ENCODE measurements around the gene FOXA3. TPM values are rescaled to one million over a fixed set of nuclear protein-coding genes. Genes with fewer than 3 reads are reported as not detected.
"Not testable (repeated sequence)": the region's sequence is repeated elsewhere in the genome, so short reads cannot be mapped to it uniquely, and the experiment has no call there.

FOXA3 gene
- total RNA-seq, 6 experiments from 2014 or later = 18.2 to 36.1 (median 25.3) TPM

DNA sequence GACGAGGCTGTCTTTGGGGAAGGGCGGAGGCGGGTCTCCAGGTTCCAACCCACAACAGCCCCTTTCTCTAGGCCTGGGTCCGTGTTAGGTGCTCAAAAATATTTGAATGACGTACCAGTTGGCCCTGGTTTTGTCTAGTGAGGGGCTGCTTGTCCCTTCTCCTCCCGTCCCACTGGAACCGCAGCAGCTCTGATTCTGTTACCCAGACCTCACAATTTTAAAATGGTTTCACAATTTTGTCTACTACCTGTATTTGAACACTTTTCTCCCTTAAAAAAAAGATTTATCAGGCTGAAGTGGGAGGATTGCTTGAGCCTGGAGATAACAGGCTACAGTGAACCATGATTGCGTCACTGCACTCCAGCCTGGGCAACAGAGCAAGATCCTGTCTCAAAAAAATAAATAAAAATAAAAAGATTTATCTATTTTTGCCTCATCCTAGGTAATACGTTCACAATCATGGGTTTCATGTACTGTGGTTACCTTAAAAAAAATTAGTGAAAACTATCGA lies 23.1 kb downstream of the FOXA3 start:
- H3K27me3 ChIP-seq = no peaks in the 10 kb centered on the region
- ATAC-seq = no peak
- no peaks in the 10 kb centered on the region for H3K36me3 ChIP-seq
- peak overlapping the region; percentile 78 to 86 (median 84) for H3K27ac ChIP-seq
- DNase-seq = no peak
- H3K9me3 ChIP-seq = no peaks in the 10 kb centered on the region
- peaks cover 0 to 26% (median 10%) of the 10 kb centered on the region in 4 donors for H3K4me1 ChIP-seq
- H3K4me3 ChIP-seq = peak overlapping the region; percentile 69 to 83 (median 80)
- intact Hi-C loops (cut with DNase I) = loop anchor here in 1 of 2 donors (10.0 kb wide), 1 partner anchor 72 kb away; the partner anchor contains the start of gene RSPH6A
- TF ChIP-seq, protein P1, sequence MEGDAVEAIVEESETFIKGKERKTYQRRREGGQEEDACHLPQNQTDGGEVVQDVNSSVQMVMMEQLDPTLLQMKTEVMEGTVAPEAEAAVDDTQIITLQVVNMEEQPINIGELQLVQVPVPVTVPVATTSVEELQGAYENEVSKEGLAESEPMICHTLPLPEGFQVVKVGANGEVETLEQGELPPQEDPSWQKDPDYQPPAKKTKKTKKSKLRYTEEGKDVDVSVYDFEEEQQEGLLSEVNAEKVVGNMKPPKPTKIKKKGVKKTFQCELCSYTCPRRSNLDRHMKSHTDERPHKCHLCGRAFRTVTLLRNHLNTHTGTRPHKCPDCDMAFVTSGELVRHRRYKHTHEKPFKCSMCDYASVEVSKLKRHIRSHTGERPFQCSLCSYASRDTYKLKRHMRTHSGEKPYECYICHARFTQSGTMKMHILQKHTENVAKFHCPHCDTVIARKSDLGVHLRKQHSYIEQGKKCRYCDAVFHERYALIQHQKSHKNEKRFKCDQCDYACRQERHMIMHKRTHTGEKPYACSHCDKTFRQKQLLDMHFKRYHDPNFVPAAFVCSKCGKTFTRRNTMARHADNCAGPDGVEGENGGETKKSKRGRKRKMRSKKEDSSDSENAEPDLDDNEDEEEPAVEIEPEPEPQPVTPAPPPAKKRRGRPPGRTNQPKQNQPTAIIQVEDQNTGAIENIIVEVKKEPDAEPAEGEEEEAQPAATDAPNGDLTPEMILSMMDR (IDR thresholded peaks at IDR 0.05) = no peak
- TF ChIP-seq POLR2A (IDR thresholded peaks at IDR 0.05) = no peak
- WGBS (ENCODE audit: insufficient coverage, low coverage, low lambda C conversion rate, missing lambda C conversion rate) = 30% methylated on average over 10 of the region's 10 CpGs

DNA sequence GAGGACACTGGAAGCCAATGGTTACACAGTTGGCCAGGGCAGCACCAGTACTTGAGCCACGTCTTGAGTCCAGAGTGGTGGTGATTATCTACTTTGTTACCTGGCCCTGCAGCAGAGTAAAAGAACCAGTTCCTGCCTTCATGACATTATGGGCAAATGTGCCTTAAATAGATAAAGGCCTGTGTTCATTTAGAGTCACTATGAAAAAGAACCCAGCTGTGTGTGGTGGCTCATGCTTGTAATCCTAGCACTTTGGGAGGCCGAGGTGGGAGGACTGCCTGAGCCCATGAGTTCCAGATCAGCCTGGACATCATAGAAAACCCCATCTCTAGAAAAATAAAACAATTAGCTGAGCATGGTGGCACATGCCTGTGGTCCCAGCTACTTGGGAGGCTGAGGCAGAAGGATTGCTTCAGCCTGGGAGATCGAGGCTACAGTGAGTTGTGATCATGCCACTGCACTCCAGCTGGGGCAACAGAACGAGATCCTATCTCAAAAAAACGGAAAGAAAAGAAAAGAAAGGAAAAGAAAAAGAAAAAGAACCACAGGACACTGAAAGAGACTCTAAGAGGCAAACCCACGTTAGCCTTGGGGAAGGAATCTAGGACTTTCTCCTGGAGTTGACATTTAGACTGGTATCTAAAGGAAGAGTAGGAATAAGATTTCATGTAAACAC lies 25.2 kb downstream of the FOXA3 start:
- ATAC-seq = no peak

DNA sequence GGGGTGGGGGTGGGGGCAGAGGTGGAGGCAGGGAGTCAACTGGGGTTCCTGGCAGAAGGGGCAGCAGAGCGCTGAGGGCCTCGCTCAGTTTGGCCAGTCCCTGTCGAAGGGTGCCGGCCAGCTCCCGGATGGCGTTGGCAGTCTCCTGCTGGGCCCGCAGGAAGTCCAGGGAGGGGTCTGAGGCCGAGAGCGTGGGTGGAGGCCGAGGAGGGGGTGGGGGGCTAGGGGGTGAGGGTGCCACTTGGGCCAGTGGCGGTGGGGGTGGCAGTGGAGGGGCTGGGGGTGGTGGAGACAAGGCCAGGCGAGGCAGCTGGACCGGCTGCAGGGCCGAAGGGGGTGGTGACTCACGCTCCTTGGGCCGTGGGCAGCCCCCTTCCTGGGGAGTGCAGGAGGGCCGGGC lies 26.8 kb downstream of the FOXA3 start:
- WGBS (ENCODE audit: insufficient coverage, low coverage, low lambda C conversion rate, missing lambda C conversion rate) = no CpG with 5 or more reads among the region's 17 CpGs
- no peaks in the 10 kb centered on the region for H3K9me3 ChIP-seq
- no peak for DNase-seq
- peaks cover 0 to 3% (median 0%) of the 10 kb centered on the region in 4 donors for H3K36me3 ChIP-seq
- no peak overlapping the region for H3K27ac ChIP-seq
- TF ChIP-seq POLR2A (IDR thresholded peaks at IDR 0.05) = no peak
- TF ChIP-seq, protein P1 (IDR thresholded peaks at IDR 0.05) = no peak
- intact Hi-C loops (cut with DNase I) = loop anchor here in 1 of 2 donors (10.0 kb wide), 1 partner anchor 76 kb away; the partner anchor contains the start of gene RSPH6A
- ATAC-seq = no peak
- no peaks in the 10 kb centered on the region for H3K27me3 ChIP-seq
- H3K4me3 ChIP-seq = no peak overlapping the region
- peaks cover 0 to 3% (median 0%) of the 10 kb centered on the region in 4 donors for H3K4me1 ChIP-seq

More for the DNA sequence above, 25.2 kb downstream of the FOXA3 start:
- no peak for TF ChIP-seq POLR2A (IDR thresholded peaks at IDR 0.05)
- TF ChIP-seq, protein P1 (IDR thresholded peaks at IDR 0.05) = no peak
- H3K36me3 ChIP-seq = no peaks in the 10 kb centered on the region
- H3K4me1 ChIP-seq = peaks cover 0 to 11% (median 6%) of the 10 kb centered on the region in 4 donors
- H3K27me3 ChIP-seq = no peaks in the 10 kb centered on the region
- no peak for DNase-seq
- intact Hi-C loops (cut with DNase I) = loop anchor here in 1 of 2 donors (10.0 kb wide), 1 partner anchor 75 kb away; the partner anchor contains the start of gene RSPH6A
- no peak overlapping the region for H3K27ac ChIP-seq
- no peaks in the 10 kb centered on the region for H3K9me3 ChIP-seq
- no peak overlapping the region for H3K4me3 ChIP-seq
- WGBS (ENCODE audit: insufficient coverage, low coverage, low lambda C conversion rate, missing lambda C conversion rate) = 65% methylated on average over 5 of the region's 6 CpGs

DNA sequence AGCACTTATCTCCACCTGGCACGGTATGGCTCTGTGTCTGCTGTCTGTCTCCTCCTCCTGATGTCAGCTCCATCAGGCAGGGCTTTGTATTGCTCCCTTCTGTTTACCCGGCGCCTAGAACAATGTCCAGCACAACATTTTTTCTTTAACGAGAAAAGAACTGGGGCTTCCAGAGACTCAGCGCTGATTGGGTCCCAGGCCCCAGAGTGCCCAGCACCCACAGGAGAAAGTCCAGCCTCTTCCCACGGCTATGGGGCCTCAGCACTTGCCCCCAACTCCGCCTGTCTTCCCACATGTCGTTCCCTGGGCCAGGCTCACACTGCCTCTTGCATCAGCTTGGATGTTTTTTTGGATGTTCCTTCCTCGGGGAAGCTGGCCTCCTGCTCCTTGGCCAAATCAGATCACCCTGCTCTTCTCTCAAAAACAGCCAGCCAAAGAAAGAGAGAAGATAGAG lies 31.4 kb downstream of the FOXA3 start:
- intact Hi-C loops (cut with DNase I) = loop anchor here in 1 of 2 donors (10.0 kb wide), 1 partner anchor 81 kb away; the partner anchor contains the start of gene RSPH6A
- WGBS (ENCODE audit: insufficient coverage, low coverage, low lambda C conversion rate, missing lambda C conversion rate) = 69% methylated on average over 7 of the region's 9 CpGs
- Histone ChIP-seq H3K4me1 (peaks cover 0 to 9% (median 2%) of the 10 kb centered on the region in 4 donors), H3K9me3 (no peaks in the 10 kb centered on the region), H3K36me3 (peaks cover 0 to 9% (median 2%) of the 10 kb centered on the region in 4 donors), H3K4me3 (no peak overlapping the region), H3K27ac (no peak overlapping the region), H3K27me3 (no peaks in the 10 kb centered on the region)
- DNase-seq (no peak), ATAC-seq (no peak)
- no peak for TF ChIP-seq POLR2A (IDR thresholded peaks at IDR 0.05)
- TF ChIP-seq, protein P1 (IDR thresholded peaks at IDR 0.05) = no peak

DNA sequence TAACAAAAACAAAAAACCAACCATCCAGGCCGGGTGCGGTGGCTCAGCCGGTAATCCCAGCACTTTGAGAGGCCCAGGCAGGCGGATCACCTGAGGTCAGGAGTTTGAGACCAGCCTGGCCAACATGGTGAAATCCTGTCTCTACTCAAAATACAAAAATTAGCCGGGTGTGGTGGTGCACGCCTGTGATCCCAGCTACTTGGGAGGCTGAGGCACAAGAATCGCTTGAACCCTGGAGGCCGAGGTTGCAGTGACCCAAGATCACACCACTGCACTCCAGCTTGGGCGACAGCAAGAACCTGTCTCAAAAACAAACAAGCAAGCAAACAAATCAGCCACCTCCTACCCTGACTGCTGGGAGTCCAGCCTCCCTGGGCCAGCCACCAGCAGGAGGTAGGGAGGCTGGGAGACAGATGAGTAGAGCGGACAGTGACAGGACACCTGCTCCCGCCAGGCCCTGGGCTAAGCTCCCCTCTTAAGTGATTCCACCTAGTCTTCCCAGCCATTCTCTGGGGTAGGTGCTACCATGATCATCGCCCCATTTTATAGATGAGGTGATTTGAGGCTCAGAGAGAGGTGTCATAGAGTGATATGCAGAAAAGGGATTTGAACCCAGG lies 32.0 kb downstream of the FOXA3 start:
- 92% methylated on average over 7 of the region's 12 CpGs for WGBS (ENCODE audit: insufficient coverage, low coverage, low lambda C conversion rate, missing lambda C conversion rate)
- H3K27me3 ChIP-seq, H3K36me3 ChIP-seq, H3K4me3 ChIP-seq, H3K27ac ChIP-seq, H3K4me1 ChIP-seq, DNase-seq, H3K9me3 ChIP-seq, ATAC-seq: not testable (repeated sequence)
- intact Hi-C loops (cut with DNase I) = loop anchor here in 1 of 2 donors (10.0 kb wide), 1 partner anchor 81 kb away; the partner anchor contains the start of gene RSPH6A
